OCI-LY1 (cell line): ENCODE data around the gene UTS2R.

Experiments used
- CTCF ChIP-seq: fragments of 200-600 bp; sonication (generic), shearing (Covaris generic); IDR thresholded peaks from 2 replicates; pipeline ENCODE4 v1.5.1; 2017; ENCODE audit warnings: mild to moderate bottlenecking, antibody characterized with exemption, low read length, moderate library complexity, mixed read lengths
- EZH2 ChIP-seq: fragments of 200-600 bp; sonication (generic), shearing (Covaris generic); IDR thresholded peaks from 2 replicates; pipeline ENCODE4 v1.8.0; 2017; ENCODE audit warnings: borderline replicate concordance, mixed run types, mild to moderate bottlenecking, antibody characterized with exemption, low read length, moderate library complexity, mixed read lengths

- TF ChIP-seq CTCF (no peak), EZH2 (no peak)
These were observed 44.3 kb upstream of the UTS2R start for GRCh38 chr17:82327289-82327688.
